NCI-H2171 treated with DMSO at 0.1 percent for 48 hours (cell line): ENCODE data around the gene SOX8.
"Not testable (repeated sequence)": the region's sequence is repeated elsewhere in the genome, so short reads cannot be mapped to it uniquely, and the experiment has no call there.

ENCODE experiments used
- DNase-seq: peaks from one replicate; lab custom pipeline; 2025; lab: John Stamatoyannopoulos, UW

SOX8 gene

GRCh38 chr16:1009358-1010150, 28.0 kb downstream of the SOX8 start:
- DNase-seq = no peak

GRCh38 chr16:1010251-1010650, 28.7 kb downstream of the SOX8 start:
- DNase-seq = no peak

- no peak for DNase-seq
Observed at GRCh38 chr16:1010815-1011214, 29.2 kb downstream of the SOX8 start.

- no peak for DNase-seq
Observed at GRCh38 chr16:1011316-1012082, 29.9 kb downstream of the SOX8 start.

GRCh38 chr16:1012135-1012534, 30.6 kb downstream of the SOX8 start:
- no peak for DNase-seq

- no peak for DNase-seq
Observed at GRCh38 chr16:1012722-1013592, 31.4 kb downstream of the SOX8 start.

- DNase-seq = no peak
Observed at GRCh38 chr16:1013593-1013900, 32.0 kb downstream of the SOX8 start.

GRCh38 chr16:1014221-1014620, 32.7 kb downstream of the SOX8 start:
- DNase-seq = no peak

- no peak for DNase-seq
Observed at GRCh38 chr16:1014771-1015495, 33.4 kb downstream of the SOX8 start.

GRCh38 chr16:1018447-1019198, 37.1 kb downstream of the SOX8 start:
- no peak for DNase-seq

- no peak for DNase-seq
Observed at GRCh38 chr16:1019231-1020090, 37.9 kb downstream of the SOX8 start.

- DNase-seq = no peak
Observed at GRCh38 chr16:1020091-1020399, 38.5 kb downstream of the SOX8 start.

GRCh38 chr16:1020591-1020990, 39.0 kb downstream of the SOX8 start:
- DNase-seq = no peak

GRCh38 chr16:1021553-1022160, 40.1 kb downstream of the SOX8 start:
- DNase-seq = no peak

GRCh38 chr16:1022466-1022865, 40.9 kb downstream of the SOX8 start:
- no peak for DNase-seq

- DNase-seq = no peak
Observed at GRCh38 chr16:1024138-1024537, 42.6 kb downstream of the SOX8 start.

GRCh38 chr16:1025183-1025809, 43.7 kb downstream of the SOX8 start:
- DNase-seq = not testable (repeated sequence)

- no peak for DNase-seq
Observed at GRCh38 chr16:1026057-1026783, 44.6 kb downstream of the SOX8 start.
